GM19193 (cell line): Measurements from ENCODE around the gene XIRP1.

Experiments used
- POLR2A ChIP-seq: IDR thresholded peaks from 4 replicates; pipeline ENCODE4 v1.6.1; 2011; ENCODE audit not compliant: insufficient read depth, insufficient read length; ENCODE audit errors: extremely low read depth

XIRP1 gene

GRCh38 chr3:39192490-39193092 is at the start of gene XIRP1:
Gene XIRP1, minus strand, starts transcription at chr3:39192595. Its CDS starts 3,150 bp downstream, at chr3:39189445.
- TF ChIP-seq POLR2A = no peak

DNA sequence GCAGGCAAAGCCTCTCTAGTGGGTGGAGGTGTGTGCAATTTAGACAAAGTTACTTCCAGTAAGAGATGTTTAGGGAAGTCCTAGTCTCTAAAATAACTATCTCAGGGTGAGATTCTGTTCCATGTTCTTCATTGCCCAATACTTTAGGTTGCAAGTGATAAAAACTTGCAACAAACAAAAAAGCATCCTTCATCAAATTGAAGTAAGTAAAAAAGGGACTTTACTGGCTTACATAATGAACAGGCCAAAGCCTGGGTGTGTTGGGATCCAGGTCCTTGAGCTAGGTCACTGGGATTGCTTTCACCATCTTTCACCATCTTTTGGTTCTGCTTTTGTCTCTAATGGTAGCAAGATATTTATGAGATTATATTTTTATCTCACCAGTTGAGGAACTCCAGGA is 49.2 kb upstream of the XIRP1 start:
- TF ChIP-seq POLR2A = no peak

- TF ChIP-seq POLR2A = no peak
Observed at GRCh38 chr3:39237027-39237426, 44.6 kb upstream of the XIRP1 start.

DNA sequence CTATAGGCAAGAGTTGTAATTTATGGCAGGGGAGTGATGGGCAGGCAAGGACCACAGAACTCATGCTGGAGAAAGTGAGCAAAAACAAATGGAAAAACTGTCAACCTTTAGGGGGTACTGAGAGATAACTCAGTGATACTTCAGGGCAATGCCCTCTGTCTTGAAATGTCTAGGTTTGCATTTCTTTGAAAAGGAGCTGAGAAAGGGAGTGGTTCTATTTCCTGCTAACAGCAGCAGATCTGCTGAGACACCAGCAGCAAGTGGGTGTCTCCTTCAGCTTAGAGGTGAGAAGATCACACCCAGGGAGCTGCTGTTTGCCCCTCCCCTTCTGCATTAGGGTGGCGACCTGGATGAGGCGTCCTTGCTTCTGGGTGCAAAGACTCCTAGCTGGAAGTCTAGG is 42.3 kb upstream of the XIRP1 start:
- no peak for TF ChIP-seq POLR2A

DNA sequence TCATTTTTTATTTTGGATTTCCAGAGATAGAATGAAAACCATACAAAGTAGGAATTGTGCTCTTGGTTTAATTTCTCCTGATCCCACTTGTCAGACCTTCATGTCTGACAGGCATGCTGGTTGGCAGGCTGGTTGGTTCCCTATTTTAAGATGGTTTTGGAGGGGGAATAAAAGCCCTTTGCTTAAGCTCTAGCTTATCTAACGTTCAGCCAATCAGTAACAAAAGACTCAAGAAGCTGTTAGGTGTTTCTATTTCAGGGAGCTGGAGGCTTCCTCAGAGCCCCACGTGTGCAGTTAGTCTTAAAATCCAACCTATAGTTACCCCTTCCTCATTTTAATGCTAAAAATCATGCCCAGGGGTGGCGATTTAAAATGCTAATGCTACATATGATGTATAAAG is 40.5 kb upstream of the XIRP1 start:
- TF ChIP-seq POLR2A = no peak

DNA sequence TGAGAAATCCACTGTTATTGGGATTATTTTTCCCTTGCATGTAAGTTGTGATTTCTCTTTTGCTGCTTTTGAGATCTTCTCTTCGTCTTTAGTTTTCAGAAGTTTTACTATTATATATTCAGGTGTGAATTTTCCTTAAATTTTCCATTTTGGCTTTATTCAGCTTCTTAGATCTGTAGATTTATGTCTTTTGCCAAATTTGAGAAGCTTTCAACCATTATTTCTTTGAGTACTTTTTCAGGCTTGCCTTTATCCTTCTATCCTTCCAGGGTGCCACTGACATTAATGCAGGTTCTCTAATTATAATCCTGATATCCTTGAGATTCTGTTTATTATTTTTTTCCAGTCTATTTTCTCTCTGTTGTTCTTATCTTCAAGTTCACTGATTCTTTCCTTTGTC is 38.1 kb upstream of the XIRP1 start:
- TF ChIP-seq POLR2A = no peak

GRCh38 chr3:39228496-39228895 is 36.1 kb upstream of the XIRP1 start:
- no peak for TF ChIP-seq POLR2A

- no peak for TF ChIP-seq POLR2A
Observed at GRCh38 chr3:39226106-39226741, 33.8 kb upstream of the XIRP1 start.

DNA sequence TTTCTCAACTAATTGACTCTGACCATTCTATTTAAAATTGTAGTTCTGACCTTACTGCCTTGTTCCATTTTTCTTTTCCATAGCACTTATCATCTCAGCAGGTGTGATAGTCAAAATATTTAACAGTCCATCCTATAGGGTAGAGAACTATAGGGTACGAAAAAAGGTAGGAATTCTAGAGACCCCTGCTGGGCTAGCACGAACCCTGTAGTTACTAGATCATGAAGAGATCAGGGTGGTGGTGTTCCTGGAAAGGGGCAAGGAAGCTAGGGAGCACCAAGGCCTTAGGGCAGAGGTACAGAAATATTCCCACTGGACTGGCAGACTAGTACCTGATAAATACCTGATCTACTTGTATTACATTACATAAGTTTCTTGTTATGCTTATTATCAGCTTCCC is 31.9 kb upstream of the XIRP1 start:
- no peak for TF ChIP-seq POLR2A

GRCh38 chr3:39222939-39223338 is 30.5 kb upstream of the XIRP1 start:
- TF ChIP-seq POLR2A = no peak

GRCh38 chr3:39222462-39222861 is 30.1 kb upstream of the XIRP1 start:
- TF ChIP-seq POLR2A = no peak

GRCh38 chr3:39221141-39221530 is 28.7 kb upstream of the XIRP1 start:
- TF ChIP-seq POLR2A = no peak

- no peak for TF ChIP-seq POLR2A
Observed at GRCh38 chr3:39220407-39221140, 28.2 kb upstream of the XIRP1 start.

- TF ChIP-seq POLR2A = no peak
Observed at GRCh38 chr3:39219702-39220101, 27.3 kb upstream of the XIRP1 start.

GRCh38 chr3:39216176-39216790 is 23.9 kb upstream of the XIRP1 start:
- no peak for TF ChIP-seq POLR2A

DNA sequence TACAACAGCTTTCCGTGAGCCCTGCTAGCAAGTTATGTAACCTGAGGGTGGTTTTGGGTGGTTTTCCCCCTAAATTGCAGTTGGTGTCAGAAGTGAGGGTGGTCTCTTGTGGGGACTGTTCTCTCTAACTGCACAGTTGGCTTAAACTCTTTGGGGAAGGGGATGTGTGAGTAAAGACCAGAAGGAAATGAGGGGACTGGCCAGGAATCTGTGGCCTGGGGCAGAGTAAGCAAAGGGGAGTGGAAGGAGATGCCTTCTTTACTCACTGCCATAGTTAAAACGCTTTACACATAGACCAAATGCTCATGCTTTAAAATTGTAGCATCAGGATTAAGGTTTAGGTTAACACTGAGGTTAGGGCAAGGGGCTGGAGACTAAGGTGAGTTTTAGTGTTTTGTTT is 21.2 kb upstream of the XIRP1 start:
- TF ChIP-seq POLR2A = no peak

DNA sequence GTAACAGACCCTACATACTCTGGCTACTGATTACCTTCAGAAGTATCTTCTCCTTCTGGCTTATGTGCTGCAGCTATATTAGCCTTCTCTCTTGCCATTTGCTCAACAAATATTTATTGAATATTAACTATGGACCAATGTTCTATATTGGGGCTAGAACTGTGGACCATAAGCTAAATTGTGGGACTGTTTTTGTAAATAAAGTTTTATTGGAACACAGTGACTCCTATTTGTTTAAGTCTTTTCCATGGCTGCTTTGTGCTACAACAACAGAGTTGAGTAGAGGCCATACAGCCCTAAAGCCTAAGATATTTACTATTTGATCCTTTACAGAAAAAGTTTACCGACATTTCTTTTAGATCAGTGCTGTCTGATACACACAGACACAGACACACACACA is 20.3 kb upstream of the XIRP1 start:
- no peak for TF ChIP-seq POLR2A
